ENCODE measurements around the gene CNEP1R1. TPM values are rescaled to one million over a fixed set of nuclear protein-coding genes. Genes with fewer than 3 reads are reported as not detected.

Gene CNEP1R1
- polyA plus RNA-seq, 2 of the 4 experiments (the other 2 are of a cell fraction): 20.7 to 32.0 TPM

GRCh38 chr16:50035468-50035992 is 10.5 kb downstream of the CNEP1R1 start:
- 34% methylated on average over 3 of the region's 3 CpGs for WGBS (ENCODE audit: missing lambda C conversion rate)
- ATAC-seq (no peak), DNase-seq (ENCODE audit: low read depth in 1 of 2, low spot score in 1 of 2) (no peak), FAIRE-seq (no peak)
- ChIA-PET CTCF (interaction anchor here (4.6 kb wide), 1 partner anchor 10 kb away, joined by 33 read pairs; the partner anchor contains the start of gene CNEP1R1), POLR2A (no interaction called here)
- Histone ChIP-seq H3K9me3 (no peaks in the 10 kb centered on the region), H3K27ac (no peak overlapping the region), H3K4me3 (no peak overlapping the region), H3K4me2 (peak overlapping the region; percentile 19; the same call in 1 of the 3 replicates), H3K4me1 (peaks cover 10% of the 10 kb centered on the region)
- no peak for TF ChIP-seq FOSL2 (IDR thresholded peaks at IDR 0.05)
- 0 out of 2 replicates have a peak, but pooled peaks have one; percentile 31 for TF ChIP-seq FOSL2 (CRISPR knock-in tag; IDR thresholded peaks at IDR 0.05)
- TF ChIP-seq HOXB13 (CRISPR knock-in tag; IDR thresholded peaks at IDR 0.05; ENCODE audit: low read depth): no peak

DNA sequence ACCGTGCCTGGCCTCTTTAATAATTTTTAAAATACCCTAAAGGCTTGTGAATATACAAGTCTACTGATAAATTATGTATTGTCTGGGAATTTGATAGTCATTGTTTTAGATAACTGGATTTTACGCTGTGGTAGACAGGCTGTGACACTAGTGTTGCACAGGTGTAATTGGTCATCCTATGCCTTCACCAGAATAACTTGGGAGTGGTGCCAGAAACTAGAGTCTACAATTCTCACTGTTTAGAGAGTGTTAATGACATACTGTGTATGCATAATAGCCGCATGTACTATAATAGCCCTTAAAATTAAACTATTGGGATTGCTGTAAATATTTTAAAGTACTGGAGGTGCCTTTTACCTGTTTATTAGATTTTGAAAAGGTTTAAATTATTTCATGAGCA is 11.4 kb downstream of the CNEP1R1 start:
- TF ChIP-seq, protein P1, sequence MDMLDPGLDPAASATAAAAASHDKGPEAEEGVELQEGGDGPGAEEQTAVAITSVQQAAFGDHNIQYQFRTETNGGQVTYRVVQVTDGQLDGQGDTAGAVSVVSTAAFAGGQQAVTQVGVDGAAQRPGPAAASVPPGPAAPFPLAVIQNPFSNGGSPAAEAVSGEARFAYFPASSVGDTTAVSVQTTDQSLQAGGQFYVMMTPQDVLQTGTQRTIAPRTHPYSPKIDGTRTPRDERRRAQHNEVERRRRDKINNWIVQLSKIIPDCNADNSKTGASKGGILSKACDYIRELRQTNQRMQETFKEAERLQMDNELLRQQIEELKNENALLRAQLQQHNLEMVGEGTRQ (IDR thresholded peaks at IDR 0.05): no peak
- TF ChIP-seq RAD21 (conservative IDR thresholded peaks at IDR 0.05 in 1 of 2, IDR thresholded peaks at IDR 0.05 in 1 of 2): no peak
- no peak for TF ChIP-seq CEBPB (IDR thresholded peaks at IDR 0.05)
- no peak for TF ChIP-seq RCOR1 (IDR thresholded peaks at IDR 0.05; ENCODE audit: low read depth, low read length)
- TF ChIP-seq HES2 (IDR thresholded peaks at IDR 0.05): no peak
- no peak for TF ChIP-seq FOSB (CRISPR knock-in tag; IDR thresholded peaks at IDR 0.05)
- TF ChIP-seq NFE2L2 (conservative IDR thresholded peaks at IDR 0.05; ENCODE audit: low read length): no peak
- H3K4me3 ChIP-seq: no peak overlapping the region
- ChIA-PET CTCF (interaction anchor here (0.7 to 4.6 kb wide), 2 partner anchors 11 to 28 kb away, joined by 4 to 33 read pairs; partner anchors contain the start of gene CNEP1R1), POLR2A (interaction anchor here (1.3 kb wide), 1 partner anchor 11 kb away, joined by 6 read pairs; the partner anchor contains the start of gene CNEP1R1)
- ATAC-seq (no peak), FAIRE-seq (no peak), DNase-seq (ENCODE audit: low read depth in 1 of 2, low spot score in 1 of 2) (no peak)
- 94% methylated on average over 3 of the region's 3 CpGs for WGBS (ENCODE audit: missing lambda C conversion rate)
- H3K9me3 ChIP-seq: no peaks in the 10 kb centered on the region
- peaks cover 10% of the 10 kb centered on the region for H3K4me1 ChIP-seq
- H3K4me2 ChIP-seq: no peak overlapping the region
- no peak overlapping the region for H3K27ac ChIP-seq

GRCh38 chr16:50037662-50038220 is 12.7 kb downstream of the CNEP1R1 start:
- ATAC-seq: no peak
- Histone ChIP-seq H3K4me3 (no peak overlapping the region), H3K27ac (no peak overlapping the region), H3K9me3 (no peaks in the 10 kb centered on the region), H3K4me2 (no peak overlapping the region), H3K4me1 (peaks cover 10% of the 10 kb centered on the region)
- ChIA-PET CTCF (interaction anchor here (0.6 to 4.6 kb wide), 5 partner anchors 9 to 627 kb away, joined by 3 to 33 read pairs (median 4); partner anchors contain the start of gene CNEP1R1), POLR2A (interaction anchor here (1.3 kb wide), 1 partner anchor 13 kb away, joined by 6 read pairs; the partner anchor contains the start of gene CNEP1R1)
- 47% methylated on average over 2 of the region's 2 CpGs for WGBS (ENCODE audit: missing lambda C conversion rate)
- no peak for DNase-seq (ENCODE audit: low read depth in 1 of 2, low spot score in 1 of 2)
- no peak for FAIRE-seq
- TF ChIP-seq HOXA7 (CRISPR knock-in tag; IDR thresholded peaks at IDR 0.05) (no peak), CEBPB (IDR thresholded peaks at IDR 0.05) (no peak), POLR2A (IDR thresholded peaks at IDR 0.05; ENCODE audit: low read length) (no peak), ZSCAN20 (CRISPR knock-in tag; IDR thresholded peaks at IDR 0.05) (no peak), RNF2 (IDR thresholded peaks at IDR 0.05; ENCODE audit: borderline replicate concordance, low read depth) (no peak), EP300 (IDR thresholded peaks at IDR 0.05) (no peak), POLR2AphosphoS2 (conservative IDR thresholded peaks at IDR 0.05; ENCODE audit: low read length) (no peak), ESRRA (IDR thresholded peaks at IDR 0.05; ENCODE audit: borderline replicate concordance, low read length) (no peak), TFCP2L1 (CRISPR knock-in tag; IDR thresholded peaks at IDR 0.05) (no peak), CHD2 (IDR thresholded peaks at IDR 0.05; ENCODE audit: low read length, partially characterized antibody) (no peak), CHD4 (IDR thresholded peaks at IDR 0.05; ENCODE audit: borderline replicate concordance) (no peak)
- TF ChIP-seq, protein P2, sequence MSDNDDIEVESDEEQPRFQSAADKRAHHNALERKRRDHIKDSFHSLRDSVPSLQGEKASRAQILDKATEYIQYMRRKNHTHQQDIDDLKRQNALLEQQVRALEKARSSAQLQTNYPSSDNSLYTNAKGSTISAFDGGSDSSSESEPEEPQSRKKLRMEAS (IDR thresholded peaks at IDR 0.05): no peak
- TF ChIP-seq, protein P3, sequence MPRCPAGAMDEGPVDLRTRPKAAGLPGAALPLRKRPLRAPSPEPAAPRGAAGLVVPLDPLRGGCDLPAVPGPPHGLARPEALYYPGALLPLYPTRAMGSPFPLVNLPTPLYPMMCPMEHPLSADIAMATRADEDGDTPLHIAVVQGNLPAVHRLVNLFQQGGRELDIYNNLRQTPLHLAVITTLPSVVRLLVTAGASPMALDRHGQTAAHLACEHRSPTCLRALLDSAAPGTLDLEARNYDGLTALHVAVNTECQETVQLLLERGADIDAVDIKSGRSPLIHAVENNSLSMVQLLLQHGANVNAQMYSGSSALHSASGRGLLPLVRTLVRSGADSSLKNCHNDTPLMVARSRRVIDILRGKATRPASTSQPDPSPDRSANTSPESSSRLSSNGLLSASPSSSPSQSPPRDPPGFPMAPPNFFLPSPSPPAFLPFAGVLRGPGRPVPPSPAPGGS (IDR thresholded peaks at IDR 0.05): no peak
